Activated CD8-positive, alpha-beta T cell treated with anti-CD3 and anti-CD28 coated beads, Interleukin-2, amount 10 ng/mL, durations not matched to agents 7 days and 5 days (primary cell): ENCODE results near the gene CMIP. TPM values are rescaled to one million over a fixed set of nuclear protein-coding genes. Genes with fewer than 3 reads are reported as not detected.
A peak's percentile ranks its signal among the peaks of the same experiment; 100 is the strongest.

Source experiments
- ATAC-seq: fragments of 150-1000 bp; cut with Tn5 transposase; one replicate; pipeline ENCODE4 v1.10.0; 2021; ENCODE audit warnings: moderate library complexity
- CTCF ChIA-PET: fragments of 350-600 bp; sonication (Branson Sonifier 250); formaldehyde crosslinking; loops from one replicate; lab custom pipeline; 2021; ENCODE audit warnings: antibody characterized with exemption; lab: Charles Lee
- POLR2A ChIA-PET: fragments of 350-600 bp; sonication (Branson Sonifier 250); formaldehyde crosslinking; loops from one replicate; lab custom pipeline; 2021; ENCODE audit warnings: antibody characterized with exemption; lab: Charles Lee
- DNase-seq: peaks from one replicate; pipeline ENCODE4 v3.0.0-alpha.2; 2020
- H3K27ac Mint-ChIP-seq: one replicate; pipeline ENCODE4 v1.8.0; 2021; ENCODE audit warnings: mild to moderate bottlenecking, mixed read lengths
- H3K27me3 Mint-ChIP-seq: one replicate; pipeline ENCODE4 v1.8.0; 2021; ENCODE audit warnings: low read depth, mixed read lengths
- H3K36me3 Mint-ChIP-seq: one replicate; pipeline ENCODE4 v1.8.0; 2021; ENCODE audit warnings: low read depth, mixed read lengths
- H3K4me1 Mint-ChIP-seq: one replicate; pipeline ENCODE4 v1.8.0; 2021; ENCODE audit warnings: low read depth, mixed read lengths
- H3K4me3 Mint-ChIP-seq: one replicate; pipeline ENCODE4 v1.8.0; 2021; ENCODE audit warnings: mild to moderate bottlenecking, mixed read lengths
- H3K9me3 Mint-ChIP-seq: one replicate; pipeline ENCODE4 v1.8.0; 2022; ENCODE audit warnings: mixed read lengths; ENCODE audit not compliant: insufficient read depth
- total RNA-seq, 2 experiments: library from RNA; stranded (reverse); gene quantifications; one replicate each; pipeline ENCODE4 v1.2.3, GENCODE V29; 2021

The CMIP gene
- total RNA-seq, 2 experiments from 2014 or later: 62.5 to 70.4 TPM

DNA sequence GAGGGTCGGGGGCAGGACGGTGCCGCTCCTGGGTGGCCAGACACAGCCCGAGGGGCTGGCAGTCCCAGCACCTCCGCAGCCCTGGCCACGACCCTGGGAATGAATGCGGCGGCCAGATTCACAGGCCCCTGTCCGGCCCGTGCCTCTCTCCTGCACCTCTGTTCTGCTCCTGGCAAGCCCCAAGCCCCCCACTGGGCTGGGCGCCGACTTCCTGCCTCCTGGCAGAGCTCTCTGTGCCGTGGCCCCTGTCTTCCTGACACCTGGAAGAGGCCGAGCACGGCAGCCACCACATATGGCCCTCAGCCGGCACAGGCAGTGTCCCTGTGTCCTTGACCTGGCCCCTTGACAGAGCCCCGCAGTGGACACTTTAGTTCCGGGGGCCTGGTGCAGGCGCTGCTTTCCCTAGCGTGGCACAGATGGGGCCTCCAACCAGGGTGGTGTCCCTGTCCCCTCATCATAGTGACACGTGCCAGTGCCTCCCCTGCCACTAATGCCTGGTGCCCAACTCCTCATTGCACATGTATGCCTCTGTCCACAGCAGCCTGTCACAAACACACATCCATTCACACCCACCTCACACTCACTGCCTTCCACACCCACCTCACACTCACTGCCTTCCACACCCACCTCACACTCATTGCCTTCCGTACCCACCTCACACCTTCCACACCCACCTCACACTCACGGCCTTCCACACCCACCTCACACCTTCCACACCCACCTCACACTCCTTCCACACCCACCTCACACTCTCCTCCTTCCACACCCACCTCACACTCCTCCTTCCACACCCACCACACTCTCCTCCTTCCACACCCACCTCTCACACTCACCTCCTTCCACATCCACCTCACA lies 223.9 kb downstream of the CMIP start:
- Mint-ChIP-seq H3K4me1 (peaks cover 16% of the 10 kb centered on the region), H3K9me3 (no peaks in the 10 kb centered on the region), H3K27ac (peak overlapping the region; percentile 60), H3K27me3 (no peaks in the 10 kb centered on the region), H3K4me3 (no peak overlapping the region), H3K36me3 (peaks cover 46% of the 10 kb centered on the region)
- CTCF ChIA-PET: no interaction called here
- POLR2A ChIA-PET: no interaction called here
- ATAC-seq: no peak
- DNase-seq: no peak

DNA sequence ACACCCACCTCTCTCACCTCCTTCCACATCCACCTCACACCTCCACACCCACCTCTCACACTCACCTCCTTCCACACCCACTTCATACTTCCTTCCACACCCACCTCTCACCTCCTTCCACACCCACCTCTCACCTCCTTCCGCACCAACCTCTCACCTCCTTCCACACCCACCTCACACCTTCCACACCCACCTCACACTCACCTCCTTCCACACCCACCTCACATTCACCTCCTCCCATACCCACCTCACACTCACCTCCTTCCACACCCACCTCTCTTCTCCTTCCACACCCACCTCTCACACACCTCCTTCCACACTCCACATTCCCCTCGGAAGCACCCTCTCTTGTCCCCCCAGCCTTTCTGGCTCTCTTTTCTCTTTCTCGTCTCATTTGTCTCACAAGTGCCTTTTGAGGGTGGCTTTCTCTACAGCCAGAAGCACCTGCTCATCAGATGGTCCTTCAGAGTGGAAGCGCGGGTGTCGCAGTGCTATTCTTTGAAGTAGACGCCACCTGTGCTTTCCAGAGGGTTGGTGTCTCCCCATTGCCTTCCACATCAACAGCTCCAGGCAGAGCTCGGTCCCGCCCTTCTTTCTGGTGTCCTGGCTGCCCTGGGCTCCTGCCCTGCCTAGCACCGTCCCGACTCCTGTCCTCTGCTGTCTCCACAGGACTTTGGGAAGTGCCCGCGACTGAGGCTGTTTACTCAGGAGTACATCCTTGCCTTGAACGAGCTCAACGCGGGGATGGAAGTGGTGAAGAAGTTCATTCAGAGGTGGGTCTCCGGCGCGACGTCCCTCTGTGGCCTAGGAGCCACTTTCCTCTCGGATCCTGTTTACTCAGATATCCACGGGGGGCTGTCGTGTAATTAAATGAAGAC lies 225.1 kb downstream of the CMIP start:
- no peak overlapping the region for H3K27ac Mint-ChIP-seq
- ATAC-seq (no peak), DNase-seq (no peak)
- peaks cover 37% of the 10 kb centered on the region for H3K36me3 Mint-ChIP-seq
- H3K9me3 Mint-ChIP-seq: no peaks in the 10 kb centered on the region
- no peak overlapping the region for H3K4me3 Mint-ChIP-seq
- ChIA-PET POLR2A (no interaction called here), CTCF (no interaction called here)
- H3K27me3 Mint-ChIP-seq: no peaks in the 10 kb centered on the region
- peaks cover 16% of the 10 kb centered on the region for H3K4me1 Mint-ChIP-seq

DNA sequence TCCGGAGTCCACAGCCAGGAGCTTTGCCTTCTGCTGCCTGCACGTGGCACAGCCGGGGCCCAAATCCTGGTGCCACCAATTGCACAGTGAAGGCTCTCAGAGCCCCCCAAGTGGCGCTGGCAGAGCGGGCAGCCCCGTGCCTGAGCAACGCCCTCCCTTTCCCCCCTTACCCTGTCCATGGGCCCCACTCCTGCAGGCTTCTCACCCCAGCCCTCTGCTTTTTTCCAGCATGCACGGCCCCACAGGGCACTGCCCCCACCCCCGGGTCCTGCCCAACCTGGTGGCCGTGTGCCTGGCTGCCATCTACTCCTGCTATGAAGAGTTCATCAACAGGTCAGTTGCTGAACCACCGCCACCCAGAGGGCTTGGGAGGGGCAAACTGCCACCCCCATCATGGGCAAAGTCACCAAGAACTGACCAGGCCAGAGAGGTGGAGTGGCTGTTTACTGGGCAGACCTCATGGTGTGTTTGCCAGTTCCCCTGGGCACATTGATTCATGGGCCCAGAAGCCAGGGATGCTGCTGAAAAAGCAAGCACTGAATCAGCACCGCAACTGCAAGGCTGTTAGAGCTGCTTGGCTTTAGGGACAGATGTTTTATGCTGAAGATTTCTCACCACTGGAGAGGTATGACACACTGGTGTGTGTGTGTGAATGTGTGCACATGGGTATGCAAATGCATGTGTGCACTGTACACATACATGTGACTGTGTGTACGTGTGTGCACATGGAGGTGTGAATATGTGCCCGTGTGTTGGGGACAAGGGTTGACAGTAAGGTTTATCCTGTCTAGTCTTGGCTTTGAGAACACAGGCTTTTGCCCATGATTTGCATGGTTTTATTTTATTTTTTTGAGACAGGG lies 227.4 kb downstream of the CMIP start:
- ChIA-PET POLR2A (no interaction called here), CTCF (no interaction called here)
- H3K9me3 Mint-ChIP-seq: no peaks in the 10 kb centered on the region
- H3K27ac Mint-ChIP-seq: no peak overlapping the region
- H3K4me1 Mint-ChIP-seq: peaks cover 16% of the 10 kb centered on the region
- peaks cover 34% of the 10 kb centered on the region for H3K36me3 Mint-ChIP-seq
- H3K4me3 Mint-ChIP-seq: no peak overlapping the region
- DNase-seq (no peak), ATAC-seq (no peak)
- H3K27me3 Mint-ChIP-seq: no peaks in the 10 kb centered on the region

DNA sequence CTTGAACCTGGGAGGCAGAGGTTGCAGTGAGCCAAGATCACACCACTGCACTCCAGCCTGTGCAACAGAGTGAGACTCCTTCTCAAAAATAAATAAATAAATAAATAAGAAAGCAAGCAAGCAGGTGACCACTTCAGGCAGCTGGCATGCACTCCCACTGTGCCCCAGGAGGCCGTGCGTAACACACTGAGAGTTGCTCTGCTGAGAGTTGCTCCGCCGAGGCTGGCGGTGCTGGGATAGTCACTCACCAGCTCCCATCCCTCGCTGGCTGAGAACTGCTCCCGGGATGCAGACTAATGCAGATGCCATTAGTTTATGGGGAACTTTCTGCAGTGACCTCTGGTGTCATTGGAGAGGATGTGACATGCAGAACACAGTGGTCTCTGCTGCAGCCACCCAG lies 228.8 kb downstream of the CMIP start:
- DNase-seq (no peak), ATAC-seq (no peak)
- Mint-ChIP-seq H3K36me3 (peaks cover 32% of the 10 kb centered on the region), H3K9me3 (no peaks in the 10 kb centered on the region), H3K27me3 (no peaks in the 10 kb centered on the region), H3K4me3 (no peak overlapping the region), H3K4me1 (peaks cover 16% of the 10 kb centered on the region), H3K27ac (no peak overlapping the region)
- POLR2A ChIA-PET: interaction anchor here (0.6 kb wide), 1 partner anchor 25 kb away, joined by 3 read pairs; no protein-coding TSS in a partner anchor
- CTCF ChIA-PET: no interaction called here

DNA sequence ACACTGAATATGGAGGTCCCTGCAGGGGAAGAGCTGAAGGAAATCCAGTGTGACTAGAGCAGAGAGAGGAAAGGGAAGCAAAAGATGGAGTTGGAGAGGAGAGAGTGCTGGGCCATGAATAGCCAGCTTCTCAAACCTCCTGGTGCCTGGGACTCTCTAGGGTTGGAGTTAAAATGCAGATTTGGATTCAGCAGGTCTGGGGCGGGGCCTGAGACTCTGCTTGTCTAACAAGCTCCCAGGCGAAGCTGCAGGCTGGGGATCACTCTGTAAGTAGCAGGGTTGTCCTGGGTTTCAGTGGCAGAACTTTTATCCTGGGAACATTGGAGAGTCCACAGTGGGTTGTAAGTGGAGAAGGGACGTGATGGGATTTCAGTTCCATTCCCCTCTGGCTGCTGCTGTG lies 231.1 kb downstream of the CMIP start:
- no peaks in the 10 kb centered on the region for H3K27me3 Mint-ChIP-seq
- no peaks in the 10 kb centered on the region for H3K9me3 Mint-ChIP-seq
- H3K4me1 Mint-ChIP-seq: peaks cover 6% of the 10 kb centered on the region
- H3K27ac Mint-ChIP-seq: no peak overlapping the region
- ATAC-seq (no peak), DNase-seq (no peak)
- ChIA-PET POLR2A (interaction anchor here (0.6 kb wide), 1 partner anchor 87 kb away, joined by 5 read pairs; no protein-coding TSS in a partner anchor), CTCF (interaction anchor here (0.6 kb wide), 1 partner anchor 21 kb away, joined by 3 read pairs; no protein-coding TSS in a partner anchor)
- H3K36me3 Mint-ChIP-seq: peaks cover 31% of the 10 kb centered on the region
- H3K4me3 Mint-ChIP-seq: no peak overlapping the region

DNA sequence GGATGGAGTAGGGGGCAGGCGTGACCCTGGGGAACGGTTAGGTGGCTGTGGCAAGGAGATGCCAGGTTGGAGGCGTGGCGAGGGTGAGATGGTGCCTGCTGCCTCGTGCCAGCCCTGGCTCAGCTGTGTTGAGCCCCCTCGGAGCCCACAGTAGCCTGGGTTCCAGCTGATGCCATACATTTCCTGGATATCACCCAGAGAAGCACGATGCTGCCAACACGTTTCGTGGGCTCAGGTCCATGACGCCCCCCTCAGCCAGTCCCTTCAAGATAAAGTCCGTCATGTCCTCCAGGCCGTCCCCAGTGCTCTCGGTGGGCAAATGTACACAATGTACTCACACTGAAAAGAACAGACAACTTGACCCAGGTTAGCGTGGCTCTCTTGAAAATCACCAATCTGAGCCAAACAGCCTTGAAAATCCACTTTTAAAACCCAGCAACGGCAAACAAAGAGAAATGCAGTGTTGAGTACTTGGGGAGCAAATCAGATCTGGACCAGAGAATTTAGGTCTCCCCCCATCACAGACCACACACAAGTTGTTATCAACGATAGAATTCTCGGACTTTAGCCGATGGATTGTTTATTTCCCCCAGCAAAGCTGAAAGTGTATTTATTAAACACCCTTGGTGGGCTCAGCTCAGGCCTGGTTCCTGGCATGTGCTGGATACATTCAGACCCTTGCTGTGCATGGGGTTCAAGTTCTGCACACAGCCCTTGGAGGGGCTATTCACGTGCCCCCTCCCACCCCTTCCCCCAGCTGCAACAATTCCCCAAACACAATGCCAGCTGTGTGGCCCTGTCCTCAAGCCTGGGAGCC lies 231.7 kb downstream of the CMIP start:
- Mint-ChIP-seq H3K9me3 (no peaks in the 10 kb centered on the region), H3K27me3 (no peaks in the 10 kb centered on the region), H3K36me3 (peaks cover 31% of the 10 kb centered on the region), H3K4me1 (peaks cover under 1% of the 10 kb centered on the region), H3K27ac (no peak overlapping the region), H3K4me3 (no peak overlapping the region)
- CTCF ChIA-PET: no interaction called here
- DNase-seq (no peak), ATAC-seq (no peak)
- POLR2A ChIA-PET: interaction anchor here (0.6 kb wide), 1 partner anchor 88 kb away, joined by 5 read pairs; no protein-coding TSS in a partner anchor

DNA sequence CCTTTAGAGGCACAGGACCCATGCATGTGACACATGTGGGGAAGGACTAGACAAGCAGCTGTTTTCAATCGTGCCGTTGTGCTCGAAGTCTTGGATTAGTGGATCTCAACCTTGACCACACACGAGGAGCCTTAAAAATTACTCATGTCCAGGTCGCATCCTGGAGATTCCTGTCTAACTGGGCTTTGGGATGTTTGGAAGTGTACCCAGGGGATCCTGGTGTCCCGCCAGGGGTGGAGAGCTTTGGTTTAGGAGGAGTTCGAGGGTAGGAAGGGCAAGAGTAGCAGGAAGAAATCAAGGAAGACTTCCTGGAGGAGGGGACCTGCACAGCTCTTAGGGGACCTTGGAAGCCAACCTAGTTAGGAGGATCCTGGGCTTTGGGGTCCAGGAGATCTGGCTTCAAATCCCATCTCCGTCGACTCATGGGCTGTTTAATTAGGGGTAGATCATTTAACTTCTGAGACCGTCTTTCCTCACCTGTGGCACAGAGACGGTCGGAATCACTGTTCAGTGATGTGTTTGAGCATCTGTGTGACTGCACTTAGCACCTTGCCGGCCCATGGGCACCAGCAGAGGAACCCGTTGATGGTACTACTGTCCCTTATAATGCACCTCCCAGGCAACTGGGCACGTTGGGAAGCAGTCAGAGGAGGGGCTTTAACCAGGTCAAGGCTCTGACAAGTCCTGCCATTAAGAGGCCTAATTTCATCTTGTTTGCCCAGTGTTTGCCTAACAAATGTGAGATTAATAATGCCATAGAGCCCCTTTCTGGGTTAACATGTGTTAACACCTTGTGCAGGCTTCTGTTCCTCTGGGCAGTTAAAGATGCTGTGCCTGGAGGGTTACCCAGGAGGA lies 232.5 kb downstream of the CMIP start:
- no peak for DNase-seq
- POLR2A ChIA-PET: no interaction called here
- Mint-ChIP-seq H3K9me3 (no peaks in the 10 kb centered on the region), H3K36me3 (peaks cover 32% of the 10 kb centered on the region), H3K4me3 (no peak overlapping the region), H3K4me1 (no peaks in the 10 kb centered on the region), H3K27ac (peak overlapping the region; percentile 47), H3K27me3 (no peaks in the 10 kb centered on the region)
- ATAC-seq: no peak
- CTCF ChIA-PET: no interaction called here

DNA sequence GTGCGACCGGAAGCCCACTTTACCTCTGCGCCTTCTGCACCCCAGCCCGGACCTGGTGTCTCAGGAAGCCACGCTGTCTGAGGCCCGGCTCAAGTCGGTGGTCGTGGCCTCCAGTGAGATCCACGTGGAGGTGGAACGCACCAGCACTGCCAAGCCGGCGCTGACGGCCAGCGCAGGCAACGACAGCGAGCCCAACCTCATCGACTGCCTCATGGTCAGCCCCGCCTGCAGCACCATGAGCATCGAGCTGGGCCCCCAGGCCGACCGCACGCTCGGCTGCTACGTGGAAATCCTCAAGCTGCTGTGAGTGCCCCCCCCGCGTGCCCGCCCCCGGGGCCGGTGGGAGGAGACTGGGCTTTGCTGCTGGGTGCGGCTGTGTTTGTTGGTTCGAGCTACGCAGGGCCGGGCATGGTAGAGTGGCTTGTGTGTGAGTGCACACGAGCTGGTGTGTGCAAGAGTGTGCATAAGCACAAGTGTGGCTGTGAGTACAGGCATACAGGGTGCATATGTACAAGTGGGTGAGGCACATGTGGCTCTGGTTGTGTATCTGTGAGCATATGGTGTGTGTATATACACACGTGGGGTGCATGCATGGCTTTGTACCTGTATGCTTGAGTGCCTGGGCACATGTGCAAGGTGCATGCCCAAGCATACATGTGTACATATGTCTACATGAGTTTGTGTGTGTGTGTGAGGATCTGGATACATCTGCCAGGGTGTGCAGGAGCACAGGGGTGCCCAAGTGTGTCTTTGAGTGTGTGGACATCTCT lies 233.9 kb downstream of the CMIP start:
- H3K4me1 Mint-ChIP-seq: no peaks in the 10 kb centered on the region
- H3K9me3 Mint-ChIP-seq: no peaks in the 10 kb centered on the region
- no peak overlapping the region for H3K4me3 Mint-ChIP-seq
- H3K36me3 Mint-ChIP-seq: peaks cover 29% of the 10 kb centered on the region
- ChIA-PET POLR2A (no interaction called here), CTCF (interaction anchor here (0.5 kb wide), 1 partner anchor 251 kb away, joined by 4 read pairs; no protein-coding TSS in a partner anchor)
- no peak overlapping the region for H3K27ac Mint-ChIP-seq
- H3K27me3 Mint-ChIP-seq: no peaks in the 10 kb centered on the region
- ATAC-seq (peak; percentile 21), DNase-seq (no peak)

DNA sequence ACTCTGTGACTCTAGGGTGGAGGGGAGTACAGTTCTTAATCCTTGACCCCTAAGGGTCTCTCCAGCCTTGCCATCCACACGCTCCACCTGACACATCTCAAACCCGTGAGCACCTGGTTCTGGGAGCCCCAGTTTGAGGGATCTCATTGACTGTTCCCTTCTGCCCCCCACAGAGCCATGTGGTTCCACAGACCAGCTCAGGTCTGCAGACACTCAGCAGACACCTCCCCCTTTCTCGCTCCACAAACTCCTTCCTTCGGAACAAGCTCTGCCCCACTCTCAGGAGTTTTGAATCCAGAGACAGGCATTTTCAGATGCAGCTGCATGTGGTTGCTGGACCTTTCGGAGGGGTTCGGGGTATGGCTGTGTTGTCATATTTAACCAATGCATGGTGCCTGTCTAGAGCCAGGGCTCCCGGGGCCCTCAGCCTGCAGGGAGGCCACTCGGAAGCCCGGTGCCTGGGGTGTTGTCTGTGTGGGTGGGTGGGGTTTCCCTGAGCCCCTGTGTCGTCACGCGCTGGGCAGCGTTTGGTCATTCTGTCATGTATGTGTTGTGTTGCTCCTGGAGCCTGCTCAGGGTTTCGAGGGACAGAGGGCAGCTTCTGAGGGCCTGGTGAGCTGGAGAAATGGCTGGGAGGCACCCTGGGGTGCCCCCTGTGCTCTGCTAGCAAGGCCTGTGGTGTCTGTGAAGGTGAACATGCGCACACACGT lies 235.3 kb downstream of the CMIP start:
- POLR2A ChIA-PET: no interaction called here
- Mint-ChIP-seq H3K4me1 (no peaks in the 10 kb centered on the region), H3K27ac (no peak overlapping the region), H3K36me3 (peaks cover 29% of the 10 kb centered on the region), H3K4me3 (no peak overlapping the region), H3K27me3 (no peaks in the 10 kb centered on the region), H3K9me3 (no peaks in the 10 kb centered on the region)
- CTCF ChIA-PET: no interaction called here
- ATAC-seq: no peak
- no peak for DNase-seq
